Measurements from ENCODE around the gene PSMB8.

PSMB8 gene

DNA sequence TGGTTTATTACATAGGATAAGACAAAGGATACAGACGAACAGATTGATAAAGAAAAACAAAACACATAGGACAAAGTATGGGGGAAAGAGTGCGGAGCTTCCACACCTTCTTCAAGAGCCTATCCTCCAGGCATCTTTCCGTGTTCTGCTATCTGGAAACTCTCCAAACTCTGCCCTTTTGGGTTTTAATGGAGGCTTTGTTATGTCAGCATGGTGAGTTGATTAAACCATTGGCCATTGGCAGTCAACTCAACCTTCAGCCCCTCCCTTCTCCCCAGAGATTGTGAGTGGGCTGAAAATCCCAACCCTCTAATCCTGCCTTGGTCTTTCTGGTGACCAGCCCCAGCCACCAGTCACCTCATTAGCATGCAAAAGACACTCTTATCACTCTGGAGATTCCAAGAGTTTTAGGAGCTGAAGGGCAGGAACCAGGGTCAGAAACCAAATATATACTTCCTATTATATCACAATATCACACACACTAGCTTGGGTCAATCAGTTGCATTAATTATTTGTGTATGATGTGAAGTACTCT is 50.9 kb downstream of the PSMB8 start:
- no peak for DNase-seq
